ENCODE measurements around the gene CELSR1. TPM values are rescaled to one million over a fixed set of nuclear protein-coding genes. Genes with fewer than 3 reads are reported as not detected.

The CELSR1 gene
- total and polyA plus RNA-seq, 3 experiments from 2014 or later = 0.15 to 0.33 (median 0.30) TPM

DNA sequence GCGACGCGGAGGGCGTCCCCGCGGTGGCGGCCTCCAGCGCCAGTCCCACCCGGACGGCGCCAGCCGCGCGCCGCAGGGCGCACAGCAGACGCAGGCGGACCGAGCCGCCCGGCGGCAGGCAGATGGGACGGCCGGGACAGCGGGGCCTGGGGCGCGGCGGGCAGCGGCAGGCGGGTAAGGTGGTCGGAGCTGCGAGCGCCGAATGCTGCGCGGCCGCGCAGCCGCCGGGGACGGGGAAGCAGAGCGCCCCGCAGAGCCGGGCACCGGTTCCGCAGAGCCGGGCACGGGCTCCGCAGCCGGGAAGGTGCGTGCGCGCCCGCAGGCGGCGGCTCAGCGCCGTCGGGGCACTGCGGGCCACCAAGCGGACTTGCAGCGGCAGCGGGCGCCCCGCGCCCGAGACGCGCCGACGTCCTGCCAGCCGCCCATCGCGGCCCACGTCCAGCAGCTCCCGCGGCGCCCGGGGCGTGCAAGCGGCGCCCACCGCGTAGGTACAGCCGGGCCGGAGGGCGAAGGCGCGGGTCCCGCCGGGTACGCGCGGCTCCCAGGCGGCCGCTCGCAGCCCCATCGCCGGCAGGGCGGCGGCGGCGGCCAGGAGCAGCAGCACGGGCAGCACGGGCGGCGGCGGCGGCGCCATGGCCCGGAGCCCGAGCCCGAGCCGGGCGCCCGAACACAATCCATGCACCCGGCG, 739 bp downstream of the CELSR1 start:
- no peak overlapping the region for H3K27ac Mint-ChIP-seq
- ChIA-PET POLR2A (no interaction called here), CTCF (no interaction called here)
- H3K27me3 Mint-ChIP-seq = peaks cover 27 to 36% of the 10 kb centered on the region in 2 donors
- Histone ChIP-seq H3K4me3 (ENCODE audit: low read length) (no peak overlapping the region), H3K36me3 (ENCODE audit: insufficient read depth, low read length) (no peaks in the 10 kb centered on the region), H3K9me3 (ENCODE audit: low read length) (no peaks in the 10 kb centered on the region), H3K4me1 (ENCODE audit: insufficient read depth, low read length) (no peaks in the 10 kb centered on the region), H3K27ac (ENCODE audit: low read depth, low read length) (no peak overlapping the region), H3K27me3 (ENCODE audit: insufficient read depth, low read length, poor library complexity, severe bottlenecking) (peaks cover 13% of the 10 kb centered on the region)
- H3K4me3 Mint-ChIP-seq = no peak overlapping the region
- H3K36me3 Mint-ChIP-seq = no peaks in the 10 kb centered on the region
- peaks cover 10 to 12% (median 12%) of the 10 kb centered on the region in 3 donors for H3K4me1 Mint-ChIP-seq
- no peaks in the 10 kb centered on the region for H3K9me3 Mint-ChIP-seq
- no peak for DNase-seq

DNA sequence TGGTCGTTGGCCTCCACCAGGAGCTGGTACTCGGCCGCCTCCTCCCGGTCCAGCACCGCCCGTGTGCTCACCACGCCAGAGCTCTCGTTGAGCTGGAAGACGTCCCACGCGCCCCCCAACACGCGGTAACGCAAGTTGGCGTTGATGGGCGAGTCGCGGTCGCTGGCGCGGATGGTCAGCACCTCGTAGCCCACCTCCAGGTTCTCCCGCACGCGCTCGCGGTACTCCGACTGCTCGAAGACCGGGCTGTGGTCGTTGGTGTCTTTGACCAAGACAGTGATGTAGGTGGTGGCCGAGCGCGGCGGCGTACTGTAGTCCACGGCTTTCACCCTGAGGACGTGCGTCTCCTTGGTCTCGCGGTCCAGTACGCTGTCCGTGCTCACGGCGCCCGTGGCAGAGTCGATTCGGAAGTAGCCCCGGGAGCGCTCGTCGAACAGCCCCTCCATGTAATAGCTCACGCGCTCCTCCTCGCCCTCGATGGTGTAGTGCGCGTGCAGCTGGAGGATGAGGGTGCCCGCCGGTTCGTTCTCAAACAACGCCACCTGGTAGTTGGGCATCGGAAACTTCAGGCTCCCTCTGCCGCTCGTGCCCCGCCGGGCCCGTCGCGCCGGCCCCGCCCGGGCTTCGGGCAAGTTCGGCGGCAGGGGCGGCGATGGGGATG, 1.4 kb downstream of the CELSR1 start:
- no peak for DNase-seq
- Histone ChIP-seq H3K4me1 (ENCODE audit: insufficient read depth, low read length) (no peaks in the 10 kb centered on the region), H3K27me3 (ENCODE audit: insufficient read depth, low read length, poor library complexity, severe bottlenecking) (peaks cover 13% of the 10 kb centered on the region), H3K9me3 (ENCODE audit: low read length) (no peaks in the 10 kb centered on the region), H3K36me3 (ENCODE audit: insufficient read depth, low read length) (no peaks in the 10 kb centered on the region), H3K27ac (ENCODE audit: low read depth, low read length) (no peak overlapping the region), H3K4me3 (ENCODE audit: low read length) (no peak overlapping the region)
- Mint-ChIP-seq H3K27me3 (peaks cover 29 to 34% of the 10 kb centered on the region in 2 donors), H3K4me1 (peaks cover 10 to 12% (median 12%) of the 10 kb centered on the region in 3 donors), H3K27ac (no peak overlapping the region), H3K36me3 (no peaks in the 10 kb centered on the region), H3K9me3 (no peaks in the 10 kb centered on the region), H3K4me3 (peak overlapping the region in 3 of 7 donors; percentile 27 to 34 (median 32))
- ChIA-PET POLR2A (no interaction called here), CTCF (no interaction called here)

DNA sequence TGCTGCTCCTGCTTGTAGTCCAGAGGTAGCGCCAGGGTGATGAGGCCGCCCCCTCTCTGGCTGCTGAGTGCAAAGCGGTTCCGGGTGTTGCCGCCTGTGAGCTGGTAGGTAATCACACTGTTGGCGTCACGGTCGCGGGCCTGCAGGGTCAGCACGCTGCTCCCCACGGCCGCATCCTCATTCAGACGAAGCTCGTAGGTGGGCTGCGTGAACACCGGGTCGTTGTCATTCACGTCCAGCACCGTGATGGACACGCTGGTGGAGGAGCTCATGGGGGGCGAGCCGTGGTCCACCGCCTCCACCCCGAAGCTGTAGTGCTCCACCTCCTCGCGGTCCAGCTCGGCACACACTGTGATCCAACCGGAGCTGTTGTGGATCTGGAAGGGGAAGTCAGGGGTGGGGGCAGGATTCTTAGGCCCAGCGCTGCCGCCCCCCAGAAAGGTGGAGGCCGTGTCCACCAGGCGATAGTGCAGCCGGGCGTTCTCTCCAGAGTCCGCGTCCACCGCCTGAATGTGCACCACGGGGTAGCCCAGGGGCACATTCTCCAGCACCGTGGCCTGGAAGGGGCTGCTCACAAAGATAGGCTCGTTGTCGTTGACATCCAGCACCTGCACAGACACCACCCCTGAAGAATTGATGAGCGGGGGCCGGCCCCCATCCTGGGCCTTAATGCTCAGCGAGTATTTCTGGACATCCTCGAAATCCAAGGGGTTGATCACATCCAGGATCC, 2.4 kb downstream of the CELSR1 start:
- DNase-seq = no peak
- H3K36me3 Mint-ChIP-seq = no peaks in the 10 kb centered on the region
- H3K4me3 Mint-ChIP-seq = peak overlapping the region in 3 of 7 donors; percentile 24 to 65 (median 34)
- Histone ChIP-seq H3K4me3 (ENCODE audit: low read length) (no peak overlapping the region), H3K27ac (ENCODE audit: low read depth, low read length) (no peak overlapping the region), H3K4me1 (ENCODE audit: insufficient read depth, low read length) (no peaks in the 10 kb centered on the region), H3K36me3 (ENCODE audit: insufficient read depth, low read length) (no peaks in the 10 kb centered on the region), H3K27me3 (ENCODE audit: insufficient read depth, low read length, poor library complexity, severe bottlenecking) (peaks cover 13% of the 10 kb centered on the region), H3K9me3 (ENCODE audit: low read length) (no peaks in the 10 kb centered on the region)
- H3K4me1 Mint-ChIP-seq = peaks cover 10 to 12% (median 12%) of the 10 kb centered on the region in 3 donors
- no peak overlapping the region for H3K27ac Mint-ChIP-seq
- ChIA-PET CTCF (interaction anchor here (2.3 kb wide), 1 partner anchor 28 kb away, joined by 7 read pairs; no protein-coding TSS in a partner anchor), POLR2A (no interaction called here)
- H3K27me3 Mint-ChIP-seq = peaks cover 20 to 27% of the 10 kb centered on the region in 2 donors
- no peaks in the 10 kb centered on the region for H3K9me3 Mint-ChIP-seq

DNA sequence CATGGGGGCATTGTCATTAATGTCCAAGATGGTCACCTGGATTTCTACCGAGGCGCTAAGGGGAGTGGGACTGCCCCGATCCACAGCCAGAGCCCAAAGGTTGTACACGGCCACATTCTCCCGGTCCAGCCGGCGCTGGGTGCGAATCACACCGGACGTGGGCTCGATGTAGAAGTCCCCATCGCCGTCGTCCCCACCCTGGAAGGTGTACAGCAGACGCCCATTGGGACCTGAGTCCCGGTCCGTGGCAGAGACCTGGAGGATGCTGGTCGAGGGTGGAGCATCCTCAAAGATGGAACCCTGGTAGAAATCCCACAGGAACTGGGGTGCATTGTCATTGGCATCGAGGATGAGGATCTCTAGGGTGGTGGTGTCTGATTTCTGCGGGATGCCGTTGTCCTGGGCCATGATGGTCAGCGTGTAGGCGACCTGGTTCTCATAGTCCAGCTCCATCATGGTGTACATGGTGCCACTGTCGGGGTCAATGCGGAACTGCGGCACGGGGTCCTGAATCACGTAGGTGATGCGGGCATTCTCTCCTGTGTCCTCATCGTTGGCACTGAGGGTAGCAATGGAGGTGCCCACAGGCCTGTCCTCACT, 3.1 kb downstream of the CELSR1 start:
- Histone ChIP-seq H3K9me3 (ENCODE audit: low read length) (no peaks in the 10 kb centered on the region), H3K27me3 (ENCODE audit: insufficient read depth, low read length, poor library complexity, severe bottlenecking) (peaks cover 9% of the 10 kb centered on the region), H3K4me1 (ENCODE audit: insufficient read depth, low read length) (no peaks in the 10 kb centered on the region), H3K4me3 (ENCODE audit: low read length) (no peak overlapping the region), H3K27ac (ENCODE audit: low read depth, low read length) (no peak overlapping the region), H3K36me3 (ENCODE audit: insufficient read depth, low read length) (no peaks in the 10 kb centered on the region)
- no peak overlapping the region for H3K27ac Mint-ChIP-seq
- H3K36me3 Mint-ChIP-seq = no peaks in the 10 kb centered on the region
- peak overlapping the region in 2 of 7 donors; percentile 54 to 55 for H3K4me3 Mint-ChIP-seq
- ChIA-PET CTCF (interaction anchor here (1.2 to 2.3 kb wide), 3 partner anchors 8 to 167 kb away, joined by 3 to 7 read pairs (median 3); no protein-coding TSS in a partner anchor), POLR2A (no interaction called here)
- no peak for DNase-seq
- H3K27me3 Mint-ChIP-seq = peaks cover 16 to 23% of the 10 kb centered on the region in 2 donors
- peaks cover 10 to 12% (median 12%) of the 10 kb centered on the region in 3 donors for H3K4me1 Mint-ChIP-seq
- H3K9me3 Mint-ChIP-seq = no peaks in the 10 kb centered on the region

DNA sequence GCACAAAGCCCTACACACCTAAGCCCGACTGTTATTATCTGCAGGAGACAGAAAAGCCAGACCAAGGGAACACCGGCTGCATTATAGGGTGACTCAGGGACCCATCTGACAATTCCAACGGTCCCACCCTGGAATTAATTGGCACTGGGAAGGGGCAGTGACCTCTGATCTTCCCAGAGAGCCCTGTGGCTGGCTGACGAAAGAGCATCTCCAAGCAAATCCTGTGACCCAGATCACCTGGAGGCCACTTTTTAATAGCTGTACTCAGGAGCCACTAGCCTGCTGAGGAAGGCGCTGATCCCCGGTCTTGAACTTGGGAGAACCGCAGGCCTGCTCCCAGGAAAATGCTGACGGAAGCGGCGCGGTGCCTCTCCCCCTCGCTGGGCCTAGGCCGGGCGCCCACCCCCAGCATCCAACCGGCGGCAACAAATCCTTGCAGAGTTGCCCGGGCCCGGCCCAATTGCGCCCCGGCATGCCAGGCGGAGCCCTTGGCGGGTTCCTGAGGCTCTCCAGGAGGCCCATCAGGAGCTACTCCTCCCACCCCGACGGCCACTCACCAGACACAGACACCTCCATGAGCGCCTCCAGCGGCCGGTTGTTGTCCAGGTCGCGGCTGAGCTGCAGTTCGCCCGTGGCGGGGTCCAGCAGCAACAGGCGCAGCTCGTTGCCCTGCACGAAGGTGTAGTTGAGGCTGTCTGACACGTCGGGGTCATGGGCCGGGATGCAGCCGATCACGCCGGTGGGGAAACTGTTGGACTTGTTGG, 4.2 kb downstream of the CELSR1 start:
- Mint-ChIP-seq H3K4me1 (peaks cover 3 to 5% (median 4%) of the 10 kb centered on the region in 3 donors), H3K36me3 (no peaks in the 10 kb centered on the region), H3K27me3 (peaks cover 9 to 14% of the 10 kb centered on the region in 2 donors), H3K27ac (no peak overlapping the region), H3K9me3 (no peaks in the 10 kb centered on the region), H3K4me3 (peak overlapping the region in 3 of 7 donors; percentile 30 to 66 (median 34))
- ChIA-PET CTCF (interaction anchor here (1.2 to 2.3 kb wide), 3 partner anchors 9 to 166 kb away, joined by 3 to 7 read pairs (median 3); no protein-coding TSS in a partner anchor), POLR2A (no interaction called here)
- H3K27me3 ChIP-seq (ENCODE audit: insufficient read depth, low read length, poor library complexity, severe bottlenecking) = no peaks in the 10 kb centered on the region
- H3K4me1 ChIP-seq (ENCODE audit: insufficient read depth, low read length) = no peaks in the 10 kb centered on the region
- H3K9me3 ChIP-seq (ENCODE audit: low read length) = no peaks in the 10 kb centered on the region
- no peak overlapping the region for H3K4me3 ChIP-seq (ENCODE audit: low read length)
- DNase-seq = no peak
- H3K27ac ChIP-seq (ENCODE audit: low read depth, low read length) = no peak overlapping the region
- no peaks in the 10 kb centered on the region for H3K36me3 ChIP-seq (ENCODE audit: insufficient read depth, low read length)

DNA sequence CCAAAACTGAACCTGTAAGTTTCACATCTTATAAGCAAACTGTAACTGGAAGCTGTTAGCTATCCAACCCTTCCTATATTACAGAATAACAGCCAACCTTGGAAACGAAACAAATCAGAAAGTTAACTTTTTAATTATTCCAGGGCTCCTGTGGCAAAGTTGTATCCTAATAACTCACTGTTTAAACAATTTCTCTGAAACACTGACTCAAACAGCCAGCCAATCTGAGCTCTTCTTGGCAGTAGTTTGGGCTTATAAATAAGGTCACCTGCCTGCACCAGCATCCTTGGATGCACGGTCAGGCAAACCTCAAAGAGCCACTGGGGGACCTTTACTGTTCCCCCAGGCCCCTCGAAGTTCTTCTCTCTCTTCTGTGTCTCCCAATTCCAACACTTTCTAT, 5.0 kb downstream of the CELSR1 start:
- H3K36me3 ChIP-seq (ENCODE audit: insufficient read depth, low read length) = no peaks in the 10 kb centered on the region
- peaks cover 0 to 2% (median 0%) of the 10 kb centered on the region in 3 donors for H3K4me1 Mint-ChIP-seq
- no peaks in the 10 kb centered on the region for H3K9me3 Mint-ChIP-seq
- no peak for DNase-seq
- POLR2A ChIA-PET = no interaction called here
- CTCF ChIA-PET = no interaction called here
- H3K27me3 Mint-ChIP-seq = peaks cover 6 to 17% of the 10 kb centered on the region in 2 donors
- no peak overlapping the region for H3K27ac Mint-ChIP-seq
- H3K27me3 ChIP-seq (ENCODE audit: insufficient read depth, low read length, poor library complexity, severe bottlenecking) = no peaks in the 10 kb centered on the region
- H3K4me3 Mint-ChIP-seq = peak overlapping the region in 2 of 7 donors; percentile 34 to 66
- no peaks in the 10 kb centered on the region for H3K9me3 ChIP-seq (ENCODE audit: low read length)
- no peak overlapping the region for H3K27ac ChIP-seq (ENCODE audit: low read depth, low read length)
- H3K36me3 Mint-ChIP-seq = no peaks in the 10 kb centered on the region
- no peaks in the 10 kb centered on the region for H3K4me1 ChIP-seq (ENCODE audit: insufficient read depth, low read length)
- H3K4me3 ChIP-seq (ENCODE audit: low read length) = no peak overlapping the region

DNA sequence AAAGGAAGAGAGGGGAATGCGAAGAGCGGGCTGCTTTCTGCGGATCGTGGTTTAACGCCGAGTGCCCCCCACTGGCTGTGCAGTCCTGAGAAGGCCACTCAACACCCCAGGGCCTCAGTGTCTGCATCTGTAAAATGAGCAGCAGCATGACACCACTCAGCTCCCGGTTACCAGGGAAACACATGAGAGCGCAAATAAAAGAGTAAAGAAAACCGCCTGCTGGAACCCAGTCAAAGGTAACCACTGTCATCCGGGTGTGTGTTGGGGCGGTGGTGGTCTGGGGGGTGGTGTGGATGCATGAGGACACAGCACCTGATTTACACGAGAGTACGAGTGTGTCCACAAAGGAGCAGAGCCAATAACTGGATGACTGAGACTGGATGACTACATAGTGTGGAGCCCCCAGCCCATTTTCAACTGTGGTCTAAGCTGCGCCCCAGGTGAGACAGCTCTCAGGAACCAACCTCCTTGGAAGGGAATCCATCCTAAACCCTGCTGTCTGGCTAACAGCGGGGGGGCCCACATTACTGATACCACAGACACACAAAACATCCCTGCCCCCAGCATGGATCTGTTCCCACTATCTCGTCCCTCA, 5.7 kb downstream of the CELSR1 start:
- no peaks in the 10 kb centered on the region for H3K9me3 ChIP-seq (ENCODE audit: low read length)
- no peaks in the 10 kb centered on the region for H3K4me1 ChIP-seq (ENCODE audit: insufficient read depth, low read length)
- Mint-ChIP-seq H3K4me1 (peaks cover 0 to 2% (median 0%) of the 10 kb centered on the region in 3 donors), H3K9me3 (no peaks in the 10 kb centered on the region), H3K27me3 (peaks cover 6 to 23% of the 10 kb centered on the region in 2 donors), H3K4me3 (no peak overlapping the region), H3K27ac (no peak overlapping the region), H3K36me3 (no peaks in the 10 kb centered on the region)
- no peak for DNase-seq
- ChIA-PET CTCF (no interaction called here), POLR2A (no interaction called here)
- no peak overlapping the region for H3K27ac ChIP-seq (ENCODE audit: low read depth, low read length)
- H3K36me3 ChIP-seq (ENCODE audit: insufficient read depth, low read length) = no peaks in the 10 kb centered on the region
- H3K27me3 ChIP-seq (ENCODE audit: insufficient read depth, low read length, poor library complexity, severe bottlenecking) = no peaks in the 10 kb centered on the region
- H3K4me3 ChIP-seq (ENCODE audit: low read length) = no peak overlapping the region
